ENCODE results near the gene MARK4.

The MARK4 gene

GRCh38 chr19:45217957-45218334 lies 33.1 kb upstream of the MARK4 start:
- DNase-seq (ENCODE audit: low read depth in 1 of 2, low spot score in 1 of 2) = no peak
- peaks cover 33% of the 10 kb centered on the region for H3K27me3 ChIP-seq (ENCODE audit: insufficient read depth, poor library complexity, severe bottlenecking)
- no peak overlapping the region for H3K4me3 ChIP-seq (replicated peaks; ENCODE audit: insufficient read depth, low read length)
- no peak overlapping the region for H3K27ac ChIP-seq (replicated peaks)
- TF ChIP-seq SPI1 (IDR thresholded peaks at IDR 0.05; ENCODE audit: borderline replicate concordance, low read depth) = no peak
- TF ChIP-seq CTCF (IDR thresholded peaks at IDR 0.05; ENCODE audit: insufficient read depth, low read length) = no peak
- TF ChIP-seq GABPA (IDR thresholded peaks at IDR 0.05; ENCODE audit: low read depth) = no peak
- no peak for TF ChIP-seq POLR2AphosphoS5 (IDR thresholded peaks at IDR 0.05; ENCODE audit: low read depth)

- Histone ChIP-seq H3K27ac (replicated peaks) (no peak overlapping the region), H3K27me3 (ENCODE audit: insufficient read depth, poor library complexity, severe bottlenecking) (peaks cover 31% of the 10 kb centered on the region), H3K4me3 (replicated peaks; ENCODE audit: insufficient read depth, low read length) (no peak overlapping the region)
- no peak for DNase-seq (ENCODE audit: low read depth in 1 of 2, low spot score in 1 of 2)
- TF ChIP-seq SPI1 (IDR thresholded peaks at IDR 0.05; ENCODE audit: borderline replicate concordance, low read depth) (no peak), GABPA (IDR thresholded peaks at IDR 0.05; ENCODE audit: low read depth) (no peak), POLR2AphosphoS5 (IDR thresholded peaks at IDR 0.05; ENCODE audit: low read depth) (no peak), REST (IDR thresholded peaks at IDR 0.05; ENCODE audit: insufficient replicate concordance, low read depth) (no peak), CTCF (IDR thresholded peaks at IDR 0.05; ENCODE audit: insufficient read depth, low read length) (no peak)
Measured at GRCh38 chr19:45218426-45218825, 32.6 kb upstream of the MARK4 start.

GRCh38 chr19:45218911-45219743 lies 31.9 kb upstream of the MARK4 start:
- no peak for DNase-seq (ENCODE audit: low read depth in 1 of 2, low spot score in 1 of 2)
- Histone ChIP-seq H3K4me3 (replicated peaks; ENCODE audit: insufficient read depth, low read length) (no peak overlapping the region), H3K27me3 (ENCODE audit: insufficient read depth, poor library complexity, severe bottlenecking) (peaks cover 31% of the 10 kb centered on the region), H3K27ac (replicated peaks) (no peak overlapping the region)
- no peak for TF ChIP-seq SPI1 (IDR thresholded peaks at IDR 0.05; ENCODE audit: borderline replicate concordance, low read depth)

- TF ChIP-seq POLR2AphosphoS5 (IDR thresholded peaks at IDR 0.05; ENCODE audit: low read depth) = no peak
- TF ChIP-seq SPI1 (IDR thresholded peaks at IDR 0.05; ENCODE audit: borderline replicate concordance, low read depth) = no peak
- TF ChIP-seq REST (IDR thresholded peaks at IDR 0.05; ENCODE audit: insufficient replicate concordance, low read depth) = no peak
- no peak for TF ChIP-seq CTCF (IDR thresholded peaks at IDR 0.05; ENCODE audit: insufficient read depth, low read length)
- TF ChIP-seq GABPA (IDR thresholded peaks at IDR 0.05; ENCODE audit: low read depth) = no peak
- Histone ChIP-seq H3K27ac (replicated peaks) (no peak overlapping the region), H3K4me3 (replicated peaks; ENCODE audit: insufficient read depth, low read length) (no peak overlapping the region), H3K27me3 (ENCODE audit: insufficient read depth, poor library complexity, severe bottlenecking) (peaks cover 7% of the 10 kb centered on the region)
- DNase-seq (ENCODE audit: low read depth in 1 of 2, low spot score in 1 of 2) = no peak
Measured at GRCh38 chr19:45222724-45223123, 28.3 kb upstream of the MARK4 start.

All from HL-60 (cell line).